CD14-positive monocyte (primary cell): ENCODE results near the gene EXOC4. TPM values are rescaled to one million over a fixed set of nuclear protein-coding genes. Genes with fewer than 3 reads are reported as not detected.

Experiments
- DNase-seq, 3 donors: peaks; one replicate each; pipeline ENCODE4 v3.0.0-alpha.2; 2011 to 2022
- H2AFZ ChIP-seq: 2 replicates; pipeline ENCODE4 v1.6.0; 2012; ENCODE audit warnings: mild to moderate bottlenecking, low read depth, low read length, inconsistent platforms; ENCODE audit not compliant: insufficient read depth, poor library complexity, severe bottlenecking
- H3K27ac ChIP-seq, 2 donors: 1 replicate in 1 of 2; 2 replicates in 1 of 2; pipeline ENCODE4 v1.5.1; 2012 to 2013; ENCODE audit warnings: low read length in 2 of 2, control low read depth in 1 of 2, inconsistent platforms in 1 of 2, low read depth in 1 of 2, mild to moderate bottlenecking in 1 of 2
- H3K27me3 ChIP-seq, 2 donors: one replicate each; pipeline versions ENCODE4 v1.6.0 to v1.6.1; 2011 to 2013; ENCODE audit warnings: low read length in 2 of 2; ENCODE audit not compliant: control insufficient read depth in 2 of 2, insufficient read depth in 2 of 2
- H3K36me3 ChIP-seq, 2 donors: replicated peaks in 1 of 2; 1 replicate in 1 of 2; 2 replicates in 1 of 2; pipeline versions ENCODE4 v1.5.1 to v1.6.1; 2012 to 2013; ENCODE audit warnings: low read length in 2 of 2, control low read depth in 1 of 2, inconsistent platforms in 1 of 2, mild to moderate bottlenecking in 1 of 2; ENCODE audit not compliant: insufficient read depth in 2 of 2, control insufficient read depth in 1 of 2
- H3K4me1 ChIP-seq, 2 donors: 1 replicate in 1 of 2; 2 replicates in 1 of 2; pipeline versions ENCODE4 v1.5.1 to v1.6.1; 2012 to 2013; ENCODE audit warnings: low read length in 2 of 2, control low read depth in 1 of 2, inconsistent platforms in 1 of 2, mild to moderate bottlenecking in 1 of 2, moderate library complexity in 1 of 2; ENCODE audit not compliant: insufficient read depth in 2 of 2, control insufficient read depth in 1 of 2
- H3K4me2 ChIP-seq: replicated peaks from 2 replicates; pipeline ENCODE3; 2012; ENCODE audit warnings: low read length, moderate library complexity, mild to moderate bottlenecking; ENCODE audit not compliant: poor library complexity, severe bottlenecking; ENCODE audit errors: extremely low read depth
- H3K4me3 ChIP-seq, 3 experiments: fragments of 200-600 bp in 1 of 3; sonication (generic) in 1 of 3; replicated peaks in 1 of 3; 1 replicate in 2 of 3; 2 replicates in 1 of 3; pipeline ENCODE4 v1.5.1; 2011 to 2013; ENCODE audit warnings: low read length in 3 of 3, mild to moderate bottlenecking in 3 of 3, control low read depth in 2 of 3, low read depth in 2 of 3, inconsistent platforms in 1 of 3, moderate library complexity in 1 of 3
- H3K79me2 ChIP-seq: 2 replicates; pipeline ENCODE4 v1.6.0; 2012; ENCODE audit warnings: mild to moderate bottlenecking, control low read depth, inconsistent platforms, low read length, moderate library complexity; ENCODE audit not compliant: insufficient read depth
- H3K9ac ChIP-seq: 2 replicates; pipeline ENCODE4 v1.6.0; 2017; ENCODE audit warnings: low read length, mild to moderate bottlenecking; ENCODE audit not compliant: insufficient read depth, poor library complexity, severe bottlenecking
- H3K9me3 ChIP-seq, 2 donors: replicated peaks in 1 of 2; 1 replicate in 1 of 2; 2 replicates in 1 of 2; pipeline versions ENCODE4 v1.5.1 to v1.6.1; 2012 to 2013; ENCODE audit warnings: low read length in 2 of 2, control low read depth in 1 of 2; ENCODE audit not compliant: control insufficient read depth in 1 of 2, insufficient read depth in 1 of 2
- H4K20me1 ChIP-seq: 2 replicates; pipeline ENCODE4 v1.6.0; 2012; ENCODE audit warnings: mild to moderate bottlenecking, low read length, control low read depth, moderate library complexity; ENCODE audit not compliant: insufficient read depth
- H3K27ac Mint-ChIP-seq, 7 donors: one replicate each; pipeline ENCODE4 v1.8.0; 2020; ENCODE audit warnings: mild to moderate bottlenecking in 7 of 7, mixed read lengths in 7 of 7, moderate library complexity in 6 of 7, inconsistent platforms in 2 of 7
- H3K27me3 Mint-ChIP-seq, 3 donors: one replicate each; pipeline ENCODE4 v1.8.0; 2021 to 2022; ENCODE audit warnings: low read depth in 3 of 3, mild to moderate bottlenecking in 3 of 3, mixed read lengths in 3 of 3, moderate library complexity in 3 of 3, inconsistent platforms in 1 of 3
- H3K36me3 Mint-ChIP-seq, 2 donors: one replicate each; pipeline ENCODE4 v1.8.0; 2020; ENCODE audit warnings: mixed read lengths in 2 of 2, inconsistent platforms in 1 of 2, mild to moderate bottlenecking in 1 of 2
- H3K4me1 Mint-ChIP-seq: one replicate; pipeline ENCODE4 v1.8.0; 2020; ENCODE audit warnings: mild to moderate bottlenecking, mixed read lengths
- H3K4me3 Mint-ChIP-seq, 2 donors: one replicate each; pipeline ENCODE4 v1.8.0; 2020; ENCODE audit warnings: mild to moderate bottlenecking in 2 of 2, mixed read lengths in 2 of 2, moderate library complexity in 1 of 2
- H3K9me3 Mint-ChIP-seq, 7 donors: one replicate each; pipeline ENCODE4 v1.8.0; 2020 to 2022; ENCODE audit warnings: mixed read lengths in 7 of 7, mild to moderate bottlenecking in 6 of 7, moderate library complexity in 6 of 7, inconsistent platforms in 2 of 7
- WGBS: methylation state at CpG from one replicate; pipeline ENCODE4 v1.1.5; 2013; ENCODE audit warnings: missing lambda C conversion rate; ENCODE audit not compliant: insufficient coverage; 5-methylcytosine and 5-hydroxymethylcytosine counted together
- intact Hi-C, 2 donors: fragments of 100-400 bp; cut with micrococcal nuclease; formaldehyde crosslinking; loops; one replicate each; pipeline versions ENCODE4 v1.15.0 to v1.15.1; 2023
- polyA plus RNA-seq, 3 donors: library from polyadenylated mRNA; depleted of rRNA in 1 of 3; unstranded in 2 of 3; stranded (reverse) in 1 of 3; fragments of 300-500 nt in 2 of 3; fragments of >200 nt in 1 of 3; fragmentation: Illumina TruSeq in 2 of 3; gene quantifications; 1 replicate in 2 of 3; 2 replicates in 1 of 3; pipeline ENCODE4 v1.2.3, GENCODE V29; 2012 to 2021
- TF ChIP-seq, protein P1 (sequence below): fragments of 200-600 bp; IDR thresholded peaks from one replicate; pipeline ENCODE4 v1.8.0; 2022; ENCODE audit warnings: antibody characterized with exemption, mild to moderate bottlenecking

EXOC4 gene
- polyA plus RNA-seq, 3 donors: 20.6 to 22.3 (median 22.3) TPM

DNA sequence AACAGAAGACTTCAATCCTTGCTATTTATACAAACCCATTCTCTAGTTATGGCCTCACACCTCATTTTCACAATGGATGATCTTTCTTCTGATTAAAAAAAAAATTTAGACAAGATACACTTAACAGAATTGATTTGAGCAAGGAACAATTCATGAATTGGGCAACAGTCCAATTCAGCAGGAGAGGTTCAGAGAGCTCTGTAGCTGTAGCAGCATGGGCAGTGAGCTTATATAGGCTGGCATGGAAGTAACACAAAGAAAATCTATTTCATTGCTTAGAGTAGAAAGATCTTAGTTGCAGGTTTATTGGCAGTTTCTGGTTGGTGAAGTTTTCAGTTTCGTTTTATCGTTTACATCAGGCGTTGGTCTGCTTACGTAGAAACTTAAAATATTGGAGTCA, 851.3 kb downstream of the EXOC4 start:
- Histone ChIP-seq H3K9me3 (no peaks in the 10 kb centered on the region), H4K20me1 (no peaks in the 10 kb centered on the region), H3K79me2 (no peaks in the 10 kb centered on the region), H3K27ac (no peak overlapping the region), H3K9ac (no peak overlapping the region), H2AFZ (no peak overlapping the region), H3K4me1 (no peaks in the 10 kb centered on the region), H3K36me3 (no peaks in the 10 kb centered on the region), H3K27me3 (no peaks in the 10 kb centered on the region), H3K4me2 (no peak overlapping the region), H3K4me3 (no peak overlapping the region)
- Mint-ChIP-seq H3K4me3 (no peak overlapping the region), H3K4me1 (no peaks in the 10 kb centered on the region), H3K27me3 (peaks cover 0 to 8% (median 2%) of the 10 kb centered on the region in 3 donors), H3K27ac (no peak overlapping the region), H3K9me3 (peaks cover 0 to 12% (median 6%) of the 10 kb centered on the region in 7 donors), H3K36me3 (no peaks in the 10 kb centered on the region)
- no CpG with 5 or more reads among the region's 4 CpGs for WGBS
- TF ChIP-seq, protein P1, sequence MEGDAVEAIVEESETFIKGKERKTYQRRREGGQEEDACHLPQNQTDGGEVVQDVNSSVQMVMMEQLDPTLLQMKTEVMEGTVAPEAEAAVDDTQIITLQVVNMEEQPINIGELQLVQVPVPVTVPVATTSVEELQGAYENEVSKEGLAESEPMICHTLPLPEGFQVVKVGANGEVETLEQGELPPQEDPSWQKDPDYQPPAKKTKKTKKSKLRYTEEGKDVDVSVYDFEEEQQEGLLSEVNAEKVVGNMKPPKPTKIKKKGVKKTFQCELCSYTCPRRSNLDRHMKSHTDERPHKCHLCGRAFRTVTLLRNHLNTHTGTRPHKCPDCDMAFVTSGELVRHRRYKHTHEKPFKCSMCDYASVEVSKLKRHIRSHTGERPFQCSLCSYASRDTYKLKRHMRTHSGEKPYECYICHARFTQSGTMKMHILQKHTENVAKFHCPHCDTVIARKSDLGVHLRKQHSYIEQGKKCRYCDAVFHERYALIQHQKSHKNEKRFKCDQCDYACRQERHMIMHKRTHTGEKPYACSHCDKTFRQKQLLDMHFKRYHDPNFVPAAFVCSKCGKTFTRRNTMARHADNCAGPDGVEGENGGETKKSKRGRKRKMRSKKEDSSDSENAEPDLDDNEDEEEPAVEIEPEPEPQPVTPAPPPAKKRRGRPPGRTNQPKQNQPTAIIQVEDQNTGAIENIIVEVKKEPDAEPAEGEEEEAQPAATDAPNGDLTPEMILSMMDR: no peak
- DNase-seq: no peak
- intact Hi-C loops: no loop called here

DNA sequence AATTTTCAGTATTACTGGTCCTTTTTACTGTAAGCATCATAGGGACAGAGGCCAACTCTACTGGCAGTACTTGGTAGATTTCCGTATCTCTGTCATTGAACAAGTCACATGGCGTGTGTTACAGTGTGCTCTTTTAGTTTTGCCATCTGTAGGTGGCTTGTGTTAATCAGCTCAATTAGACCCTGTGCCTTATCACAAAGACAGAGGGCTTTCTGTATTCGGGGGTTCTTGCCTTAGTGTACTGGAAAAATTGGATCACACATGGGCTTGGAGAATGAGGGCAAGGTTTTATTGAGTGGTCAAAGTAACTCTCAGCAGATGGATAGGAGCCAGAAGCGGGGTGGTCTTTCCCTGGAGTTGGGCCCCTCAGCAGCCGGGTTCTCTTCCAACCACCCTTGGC, 853.0 kb downstream of the EXOC4 start:
- Mint-ChIP-seq H3K27me3 (peaks cover 0 to 6% (median 2%) of the 10 kb centered on the region in 3 donors), H3K4me1 (no peaks in the 10 kb centered on the region), H3K9me3 (peaks cover 0 to 12% (median 6%) of the 10 kb centered on the region in 7 donors), H3K4me3 (no peak overlapping the region), H3K36me3 (no peaks in the 10 kb centered on the region), H3K27ac (no peak overlapping the region)
- Histone ChIP-seq H2AFZ (no peak overlapping the region), H3K4me3 (no peak overlapping the region), H3K4me1 (no peaks in the 10 kb centered on the region), H4K20me1 (no peaks in the 10 kb centered on the region), H3K27me3 (no peaks in the 10 kb centered on the region), H3K79me2 (no peaks in the 10 kb centered on the region), H3K36me3 (no peaks in the 10 kb centered on the region), H3K9me3 (no peaks in the 10 kb centered on the region), H3K9ac (no peak overlapping the region), H3K4me2 (no peak overlapping the region), H3K27ac (no peak overlapping the region)
- DNase-seq: no peak
- 100% methylated on average over 2 of the region's 5 CpGs for WGBS
- intact Hi-C loops: no loop called here
- TF ChIP-seq, protein P1: no peak
